ENCODE measurements around the gene MUS81. TPM values are rescaled to one million over a fixed set of nuclear protein-coding genes. Genes with fewer than 3 reads are reported as not detected.

Gene MUS81
- total RNA-seq, 1 donor from 2014 or later: 63.6 TPM

GRCh38 chr11:65858681-65859087 lies 1.5 kb upstream of the MUS81 start:
- TF ChIP-seq, protein P1, sequence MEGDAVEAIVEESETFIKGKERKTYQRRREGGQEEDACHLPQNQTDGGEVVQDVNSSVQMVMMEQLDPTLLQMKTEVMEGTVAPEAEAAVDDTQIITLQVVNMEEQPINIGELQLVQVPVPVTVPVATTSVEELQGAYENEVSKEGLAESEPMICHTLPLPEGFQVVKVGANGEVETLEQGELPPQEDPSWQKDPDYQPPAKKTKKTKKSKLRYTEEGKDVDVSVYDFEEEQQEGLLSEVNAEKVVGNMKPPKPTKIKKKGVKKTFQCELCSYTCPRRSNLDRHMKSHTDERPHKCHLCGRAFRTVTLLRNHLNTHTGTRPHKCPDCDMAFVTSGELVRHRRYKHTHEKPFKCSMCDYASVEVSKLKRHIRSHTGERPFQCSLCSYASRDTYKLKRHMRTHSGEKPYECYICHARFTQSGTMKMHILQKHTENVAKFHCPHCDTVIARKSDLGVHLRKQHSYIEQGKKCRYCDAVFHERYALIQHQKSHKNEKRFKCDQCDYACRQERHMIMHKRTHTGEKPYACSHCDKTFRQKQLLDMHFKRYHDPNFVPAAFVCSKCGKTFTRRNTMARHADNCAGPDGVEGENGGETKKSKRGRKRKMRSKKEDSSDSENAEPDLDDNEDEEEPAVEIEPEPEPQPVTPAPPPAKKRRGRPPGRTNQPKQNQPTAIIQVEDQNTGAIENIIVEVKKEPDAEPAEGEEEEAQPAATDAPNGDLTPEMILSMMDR (IDR thresholded peaks at IDR 0.05; ENCODE audit: insufficient read depth, low read length, poor library complexity, severe bottlenecking): no peak
- H3K36me3 ChIP-seq (ENCODE audit: control insufficient read depth, insufficient read depth, low read length): peaks cover 5% of the 10 kb centered on the region
- H3K27me3 ChIP-seq (ENCODE audit: control insufficient read depth, insufficient read depth, low read length): no peaks in the 10 kb centered on the region
- DNase-seq (ENCODE audit: low read depth): no peak
- H3K4me3 ChIP-seq (ENCODE audit: low read depth, low read length): peak overlapping the region; percentile 42

DNA sequence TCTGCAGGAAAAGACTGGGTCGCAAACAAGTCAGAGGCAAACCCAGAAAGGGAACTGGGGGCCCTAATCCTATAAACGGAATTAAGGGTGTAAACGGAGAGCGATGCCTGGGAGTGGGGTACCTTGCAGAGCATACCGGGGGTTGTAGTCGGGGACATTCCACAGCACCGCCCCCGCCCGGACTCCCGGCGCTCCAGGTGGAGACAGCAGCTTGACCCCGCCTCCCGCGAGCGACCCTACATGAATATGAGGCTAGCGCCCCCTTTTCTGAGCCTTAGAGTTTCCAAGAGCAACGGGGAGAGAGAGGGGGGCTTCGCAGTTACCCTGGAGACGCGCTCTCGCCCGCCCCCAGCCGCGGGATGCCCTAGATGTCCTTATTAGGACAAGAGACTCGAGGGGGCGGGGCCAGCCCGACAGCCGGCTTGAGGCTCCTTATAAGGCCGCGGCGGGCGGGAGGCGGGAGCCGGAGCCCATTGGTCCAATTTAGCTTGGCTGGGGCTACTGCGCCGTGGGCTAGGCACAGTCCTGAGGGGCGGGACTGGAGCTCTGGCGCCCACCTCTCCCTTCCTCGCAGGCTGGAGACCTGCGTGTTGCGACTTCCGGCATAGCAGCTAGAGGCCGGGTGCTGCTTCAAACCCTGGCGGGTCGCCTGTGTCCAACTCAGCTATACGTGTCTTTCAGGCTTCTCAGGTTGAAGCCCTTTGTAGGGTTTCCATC lies 980 bp upstream of the MUS81 start:
- no peaks in the 10 kb centered on the region for H3K27me3 ChIP-seq (ENCODE audit: control insufficient read depth, insufficient read depth, low read length)
- peak; percentile 96 for DNase-seq (ENCODE audit: low read depth)
- peaks cover 3% of the 10 kb centered on the region for H3K36me3 ChIP-seq (ENCODE audit: control insufficient read depth, insufficient read depth, low read length)
- TF ChIP-seq, protein P1 (IDR thresholded peaks at IDR 0.05; ENCODE audit: insufficient read depth, low read length, poor library complexity, severe bottlenecking): peak; percentile 12
- H3K4me3 ChIP-seq (ENCODE audit: low read depth, low read length): peak overlapping the region; percentile 64

DNA sequence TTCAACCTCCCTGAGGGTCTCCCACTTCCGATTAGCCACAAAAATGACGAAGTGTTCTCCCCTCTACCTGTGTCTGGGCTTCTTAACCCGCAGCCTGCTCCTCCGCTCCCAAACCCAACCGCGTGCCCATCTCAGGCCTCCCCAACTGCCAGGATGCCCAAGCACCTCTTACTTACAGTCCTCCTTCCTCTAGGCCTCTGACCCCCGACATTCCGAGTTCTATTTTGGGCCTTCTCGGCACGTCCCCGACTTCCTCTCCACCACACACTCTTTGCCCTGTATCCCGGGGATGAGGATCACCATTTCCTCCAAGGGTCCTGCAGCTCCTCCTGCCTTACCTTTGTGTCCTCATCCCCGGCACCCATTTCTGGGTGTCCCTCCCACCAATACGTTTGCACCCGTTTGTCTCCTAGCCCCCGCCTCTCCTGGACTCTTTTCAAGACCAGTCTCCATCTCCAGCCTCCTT lies 388 bp upstream of the MUS81 start:
- no peak for DNase-seq (ENCODE audit: low read depth)
- TF ChIP-seq, protein P1 (IDR thresholded peaks at IDR 0.05; ENCODE audit: insufficient read depth, low read length, poor library complexity, severe bottlenecking): no peak
- H3K4me3 ChIP-seq (ENCODE audit: low read depth, low read length): peak overlapping the region; percentile 64
- H3K27me3 ChIP-seq (ENCODE audit: control insufficient read depth, insufficient read depth, low read length): no peaks in the 10 kb centered on the region
- H3K36me3 ChIP-seq (ENCODE audit: control insufficient read depth, insufficient read depth, low read length): peaks cover 2% of the 10 kb centered on the region

DNA sequence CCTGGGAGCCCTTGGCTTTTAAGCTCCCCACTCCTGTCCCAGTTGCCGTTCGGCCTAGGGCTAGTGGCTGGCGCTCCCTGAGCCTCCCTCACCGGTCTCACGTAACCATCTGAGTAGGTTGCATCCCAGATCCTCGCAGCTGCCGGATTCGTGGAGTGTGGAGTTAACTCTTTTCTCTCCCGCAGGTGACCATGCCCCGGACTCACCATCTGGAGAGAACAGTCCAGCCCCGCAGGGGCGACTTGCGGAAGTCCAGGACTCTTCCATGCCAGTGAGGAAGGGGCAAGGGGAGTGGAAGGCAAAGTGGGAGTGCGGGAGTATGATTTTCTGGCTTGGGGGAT lies 902 bp downstream of the MUS81 start:
- H3K36me3 ChIP-seq (ENCODE audit: control insufficient read depth, insufficient read depth, low read length): peaks cover 1% of the 10 kb centered on the region

DNA sequence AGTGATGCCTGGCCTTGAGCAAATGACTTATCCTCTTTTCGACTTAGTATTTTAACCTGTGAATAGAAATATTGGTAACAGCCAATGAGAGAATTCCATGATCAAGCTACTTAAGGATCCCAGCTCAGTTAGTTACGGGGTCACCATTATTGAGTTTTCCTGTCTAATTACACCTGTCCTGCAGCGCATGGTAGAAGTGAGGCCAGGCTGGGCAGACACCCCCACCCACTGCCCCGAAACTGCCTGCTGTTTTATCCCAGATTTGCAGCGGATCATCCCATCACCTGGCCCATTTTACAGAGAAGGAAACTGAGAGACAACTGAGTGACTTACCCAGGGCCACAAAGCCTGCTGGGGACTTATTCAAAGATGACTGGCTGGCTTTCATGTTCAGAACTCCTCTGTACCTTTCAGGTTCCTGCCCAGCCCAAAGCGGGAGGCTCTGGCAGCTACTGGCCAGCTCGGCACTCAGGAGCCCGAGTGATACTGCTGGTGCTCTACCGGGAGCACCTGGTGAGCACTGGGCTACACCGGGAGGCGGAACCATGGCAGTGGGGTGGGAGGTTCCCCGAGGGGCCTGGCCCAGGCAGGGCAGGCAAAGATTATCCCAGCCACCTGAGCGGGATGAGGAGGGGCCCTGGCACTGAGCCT lies 1.4 kb downstream of the MUS81 start:
- no peak for DNase-seq (ENCODE audit: low read depth)
- Histone ChIP-seq H3K27me3 (ENCODE audit: control insufficient read depth, insufficient read depth, low read length) (no peaks in the 10 kb centered on the region), H3K36me3 (ENCODE audit: control insufficient read depth, insufficient read depth, low read length) (peaks cover 1% of the 10 kb centered on the region), H3K4me3 (ENCODE audit: low read depth, low read length) (peak overlapping the region; percentile 64)
- TF ChIP-seq, protein P1 (IDR thresholded peaks at IDR 0.05; ENCODE audit: insufficient read depth, low read length, poor library complexity, severe bottlenecking): no peak

More for the DNA sequence above, 902 bp downstream of the MUS81 start:
- TF ChIP-seq, protein P1 (IDR thresholded peaks at IDR 0.05; ENCODE audit: insufficient read depth, low read length, poor library complexity, severe bottlenecking): no peak
- H3K27me3 ChIP-seq (ENCODE audit: control insufficient read depth, insufficient read depth, low read length): no peaks in the 10 kb centered on the region
- H3K4me3 ChIP-seq (ENCODE audit: low read depth, low read length): peak overlapping the region; percentile 64
- no peak for DNase-seq (ENCODE audit: low read depth)
